ENCODE data around the gene MMP17.

The MMP17 gene

GRCh38 chr12:131827961-131828534, at the start of gene MMP17:
TSS of gene MMP17 (plus strand) at chr12:131828393. CDS start at chr12:131828495, 102 bp downstream.
- DNase-seq = no peak

GRCh38 chr12:131779027-131779426, 49.2 kb upstream of the MMP17 start:
- no peak for DNase-seq

- no peak for DNase-seq
Observed at GRCh38 chr12:131782061-131782460, 46.1 kb upstream of the MMP17 start.

GRCh38 chr12:131783915-131784541, 44.2 kb upstream of the MMP17 start:
- no peak for DNase-seq

GRCh38 chr12:131784909-131785762, 43.1 kb upstream of the MMP17 start:
- DNase-seq = no peak

GRCh38 chr12:131785763-131786330, 42.3 kb upstream of the MMP17 start:
- no peak for DNase-seq

- no peak for DNase-seq
Observed at GRCh38 chr12:131786331-131786730, 41.9 kb upstream of the MMP17 start.

- no peak for DNase-seq
Observed at GRCh38 chr12:131787143-131787660, 41.0 kb upstream of the MMP17 start.

GRCh38 chr12:131788070-131788469, 40.1 kb upstream of the MMP17 start:
- no peak for DNase-seq

- DNase-seq = no peak
Observed at GRCh38 chr12:131789638-131790037, 38.6 kb upstream of the MMP17 start.

- no peak for DNase-seq
Observed at GRCh38 chr12:131793243-131794022, 34.8 kb upstream of the MMP17 start.

GRCh38 chr12:131794061-131794460, 34.1 kb upstream of the MMP17 start:
- no peak for DNase-seq

- DNase-seq = no peak
Observed at GRCh38 chr12:131794573-131794972, 33.6 kb upstream of the MMP17 start.

GRCh38 chr12:131795064-131795463, 33.1 kb upstream of the MMP17 start:
- no peak for DNase-seq

GRCh38 chr12:131795690-131796410, 32.3 kb upstream of the MMP17 start:
- DNase-seq = no peak

GRCh38 chr12:131796411-131796736, 31.8 kb upstream of the MMP17 start:
- DNase-seq = no peak

GRCh38 chr12:131796754-131797587, 31.2 kb upstream of the MMP17 start:
- DNase-seq = no peak

- no peak for DNase-seq
Observed at GRCh38 chr12:131797588-131797934, 30.6 kb upstream of the MMP17 start.

- DNase-seq = no peak
Observed at GRCh38 chr12:131799195-131799594, 29.0 kb upstream of the MMP17 start.

- DNase-seq = no peak
Observed at GRCh38 chr12:131799828-131800593, 28.2 kb upstream of the MMP17 start.
